Neural crest cell (in vitro differentiated cells): ENCODE data around the gene GRIK2. TPM values are rescaled to one million over a fixed set of nuclear protein-coding genes. Genes with fewer than 3 reads are reported as not detected.

ENCODE experiments used
- DNase-seq: peaks from one replicate; pipeline ENCODE4 v3.0.0; 2021; ENCODE audit warnings: low read depth, mixed read lengths, low spot score
- H3K27ac Mint-ChIP-seq: one replicate; pipeline ENCODE4 v1.8.0; 2021; ENCODE audit warnings: mild to moderate bottlenecking, mixed read lengths; ENCODE audit not compliant: unreplicated experiment
- H3K27me3 Mint-ChIP-seq: 2 replicates; pipeline ENCODE4 v1.8.0; 2021; ENCODE audit warnings: low read depth, mild to moderate bottlenecking, mixed read lengths
- H3K36me3 Mint-ChIP-seq: 2 replicates; pipeline ENCODE4 v1.8.0; 2021; ENCODE audit warnings: low read depth, mild to moderate bottlenecking, mixed read lengths
- H3K4me1 Mint-ChIP-seq: 2 replicates; pipeline ENCODE4 v1.8.0; 2021; ENCODE audit warnings: mixed read lengths
- H3K4me3 Mint-ChIP-seq: one replicate; pipeline ENCODE4 v1.8.0; 2021; ENCODE audit warnings: mild to moderate bottlenecking, mixed read lengths
- H3K9me3 Mint-ChIP-seq: 2 replicates; pipeline ENCODE4 v1.8.0; 2021; ENCODE audit warnings: mixed read lengths
- total RNA-seq: library from RNA; stranded (reverse); gene quantifications from 2 replicates; pipeline ENCODE4 v1.2.1, GENCODE V29; 2021
- TF ChIP-seq, protein P1 (sequence below): fragments of 200-600 bp; sonication (generic); conservative IDR thresholded peaks from 2 replicates; pipeline ENCODE4 v1.5.0; 2021; ENCODE audit warnings: antibody characterized with exemption, mild to moderate bottlenecking

Gene GRIK2
- total RNA-seq, 1 donor from 2014 or later, result 10.5 TPM

DNA sequence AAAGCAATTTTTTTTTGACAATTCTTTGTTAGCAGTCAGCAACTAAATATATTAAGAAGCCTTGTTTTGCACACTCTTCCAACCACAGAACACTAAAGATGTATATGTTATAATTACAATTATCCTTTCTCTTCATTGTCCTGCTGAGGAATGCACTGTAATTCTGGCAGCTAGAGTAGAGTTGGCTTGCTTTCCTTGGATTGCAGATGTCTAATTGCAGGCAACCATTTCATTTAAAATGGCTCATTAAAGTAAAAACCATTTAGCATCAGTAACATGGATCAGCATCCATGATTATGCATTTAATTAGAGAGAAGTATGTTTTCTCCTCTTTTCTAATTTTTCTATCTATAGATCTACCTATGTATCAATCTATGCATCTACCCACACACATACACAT is 335.4 kb downstream of the GRIK2 start:
- TF ChIP-seq, protein P1, sequence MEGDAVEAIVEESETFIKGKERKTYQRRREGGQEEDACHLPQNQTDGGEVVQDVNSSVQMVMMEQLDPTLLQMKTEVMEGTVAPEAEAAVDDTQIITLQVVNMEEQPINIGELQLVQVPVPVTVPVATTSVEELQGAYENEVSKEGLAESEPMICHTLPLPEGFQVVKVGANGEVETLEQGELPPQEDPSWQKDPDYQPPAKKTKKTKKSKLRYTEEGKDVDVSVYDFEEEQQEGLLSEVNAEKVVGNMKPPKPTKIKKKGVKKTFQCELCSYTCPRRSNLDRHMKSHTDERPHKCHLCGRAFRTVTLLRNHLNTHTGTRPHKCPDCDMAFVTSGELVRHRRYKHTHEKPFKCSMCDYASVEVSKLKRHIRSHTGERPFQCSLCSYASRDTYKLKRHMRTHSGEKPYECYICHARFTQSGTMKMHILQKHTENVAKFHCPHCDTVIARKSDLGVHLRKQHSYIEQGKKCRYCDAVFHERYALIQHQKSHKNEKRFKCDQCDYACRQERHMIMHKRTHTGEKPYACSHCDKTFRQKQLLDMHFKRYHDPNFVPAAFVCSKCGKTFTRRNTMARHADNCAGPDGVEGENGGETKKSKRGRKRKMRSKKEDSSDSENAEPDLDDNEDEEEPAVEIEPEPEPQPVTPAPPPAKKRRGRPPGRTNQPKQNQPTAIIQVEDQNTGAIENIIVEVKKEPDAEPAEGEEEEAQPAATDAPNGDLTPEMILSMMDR, result no peak
- Mint-ChIP-seq H3K27ac (no peak overlapping the region), H3K9me3 (no peaks in the 10 kb centered on the region), H3K27me3 (no peaks in the 10 kb centered on the region), H3K4me1 (peaks cover 10% of the 10 kb centered on the region), H3K4me3 (no peak overlapping the region), H3K36me3 (no peaks in the 10 kb centered on the region)
- no peak for DNase-seq

DNA sequence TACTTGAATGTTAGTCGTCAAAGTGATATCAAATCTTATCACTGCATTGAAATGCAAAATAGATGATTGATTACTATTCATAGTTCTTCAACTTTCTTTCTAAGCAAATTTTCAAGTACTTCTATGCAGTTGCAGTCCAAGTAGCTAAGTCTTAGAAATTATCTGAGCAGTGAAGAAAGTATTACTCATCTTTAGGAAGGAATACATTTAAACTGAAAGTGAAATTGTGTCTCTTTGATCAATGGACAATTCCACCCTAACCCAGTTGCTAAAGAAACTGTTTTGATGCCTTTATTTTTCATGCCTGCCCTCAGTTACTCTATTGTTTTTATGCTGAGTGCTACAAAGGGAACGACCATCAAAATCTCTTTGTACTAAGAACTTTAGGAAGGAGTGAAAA is 337.4 kb downstream of the GRIK2 start:
- DNase-seq, result no peak
- TF ChIP-seq, protein P1, result no peak
- Mint-ChIP-seq H3K27me3 (no peaks in the 10 kb centered on the region), H3K36me3 (peaks cover 6% of the 10 kb centered on the region), H3K9me3 (peaks cover 8% of the 10 kb centered on the region), H3K27ac (no peak overlapping the region), H3K4me1 (peaks cover 10% of the 10 kb centered on the region), H3K4me3 (no peak overlapping the region)

DNA sequence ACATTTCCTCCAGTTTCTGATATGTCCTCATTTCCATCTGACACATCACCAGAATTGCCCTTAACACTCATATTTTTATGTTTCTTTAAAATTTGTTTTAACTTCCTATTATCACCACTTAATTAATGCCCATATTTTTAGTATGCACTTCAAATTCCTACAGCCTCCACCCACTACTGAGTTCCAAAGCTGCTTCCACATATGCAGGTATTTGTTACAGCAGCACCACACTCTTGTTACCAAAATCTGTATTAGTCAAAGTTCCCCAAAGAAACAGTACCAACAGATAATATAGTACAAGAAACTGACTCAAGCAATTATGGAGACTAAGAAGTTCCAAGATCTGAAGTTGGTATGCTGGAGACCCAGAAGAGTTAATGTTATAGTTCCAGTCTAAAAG is 340.4 kb downstream of the GRIK2 start:
- no peak for DNase-seq
- H3K27ac Mint-ChIP-seq, result no peak overlapping the region
- H3K4me3 Mint-ChIP-seq, result no peak overlapping the region
- TF ChIP-seq, protein P1, result no peak
- peaks cover 19% of the 10 kb centered on the region for H3K9me3 Mint-ChIP-seq
- peaks cover 10% of the 10 kb centered on the region for H3K4me1 Mint-ChIP-seq
- H3K27me3 Mint-ChIP-seq, result no peaks in the 10 kb centered on the region
- H3K36me3 Mint-ChIP-seq, result peaks cover 16% of the 10 kb centered on the region

DNA sequence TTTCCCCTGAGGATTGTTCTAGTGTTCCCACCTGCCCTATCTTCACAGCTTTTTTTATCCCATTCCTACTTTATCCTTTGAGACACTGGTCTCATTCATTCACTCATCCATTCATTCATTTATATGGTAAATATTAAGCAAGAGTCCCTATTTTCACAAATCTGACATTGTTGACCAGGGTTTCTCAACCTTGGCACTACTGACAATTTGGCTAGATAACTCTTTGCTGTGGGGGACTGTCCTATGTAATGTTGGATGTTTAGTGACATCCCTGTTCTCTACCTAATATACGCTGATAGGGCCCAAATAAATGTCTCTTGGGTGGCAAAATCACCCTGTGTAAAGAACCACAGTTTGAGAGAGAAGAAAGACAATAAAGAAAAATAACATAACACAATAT is 345.0 kb downstream of the GRIK2 start:
- Mint-ChIP-seq H3K36me3 (peaks cover 16% of the 10 kb centered on the region), H3K27me3 (no peaks in the 10 kb centered on the region), H3K9me3 (peaks cover 19% of the 10 kb centered on the region), H3K27ac (no peak overlapping the region), H3K4me3 (no peak overlapping the region), H3K4me1 (peaks cover 13% of the 10 kb centered on the region)
- no peak for DNase-seq
- TF ChIP-seq, protein P1, result no peak

DNA sequence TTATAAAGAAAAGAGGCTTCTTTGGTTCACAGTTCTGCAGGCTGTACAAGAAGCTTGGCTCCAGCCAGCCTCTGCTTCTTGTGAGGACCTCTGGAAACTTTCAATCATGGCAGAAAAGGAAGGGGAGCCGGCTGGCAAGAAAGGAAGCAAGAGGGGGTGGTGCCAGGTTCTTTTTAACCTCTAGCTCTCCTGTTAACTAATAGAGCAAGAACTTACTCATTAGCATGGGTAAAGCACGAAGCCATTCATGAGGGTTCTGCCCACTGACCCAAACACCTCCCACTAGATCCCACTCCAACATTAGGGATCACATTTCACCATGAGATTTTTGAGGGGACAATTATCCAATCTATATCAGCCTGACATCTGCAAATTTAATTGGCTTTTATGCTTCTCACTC is 347.1 kb downstream of the GRIK2 start:
- Mint-ChIP-seq H3K36me3 (peaks cover 11% of the 10 kb centered on the region), H3K27ac (peak overlapping the region; percentile 78), H3K4me3 (no peak overlapping the region), H3K9me3 (peaks cover 12% of the 10 kb centered on the region), H3K4me1 (peaks cover 13% of the 10 kb centered on the region), H3K27me3 (no peaks in the 10 kb centered on the region)
- TF ChIP-seq, protein P1, result no peak
- no peak for DNase-seq
